ENCODE data around the gene SLIT3.

GRCh38 chr5:168724227-168724626 lies 576.7 kb downstream of the SLIT3 start:
- no peak for TF ChIP-seq CTCF (IDR thresholded peaks at IDR 0.05; ENCODE audit: borderline replicate concordance, extremely low read depth, low read length, poor library complexity, severe bottlenecking)
- TF ChIP-seq EZH2 (IDR thresholded peaks at IDR 0.05; ENCODE audit: borderline replicate concordance, low read depth, low read length, severe bottlenecking), result no peak

Measured in DND-41 (cell line).